ENCODE measurements around the gene MTCL1.

MTCL1 gene

DNA sequence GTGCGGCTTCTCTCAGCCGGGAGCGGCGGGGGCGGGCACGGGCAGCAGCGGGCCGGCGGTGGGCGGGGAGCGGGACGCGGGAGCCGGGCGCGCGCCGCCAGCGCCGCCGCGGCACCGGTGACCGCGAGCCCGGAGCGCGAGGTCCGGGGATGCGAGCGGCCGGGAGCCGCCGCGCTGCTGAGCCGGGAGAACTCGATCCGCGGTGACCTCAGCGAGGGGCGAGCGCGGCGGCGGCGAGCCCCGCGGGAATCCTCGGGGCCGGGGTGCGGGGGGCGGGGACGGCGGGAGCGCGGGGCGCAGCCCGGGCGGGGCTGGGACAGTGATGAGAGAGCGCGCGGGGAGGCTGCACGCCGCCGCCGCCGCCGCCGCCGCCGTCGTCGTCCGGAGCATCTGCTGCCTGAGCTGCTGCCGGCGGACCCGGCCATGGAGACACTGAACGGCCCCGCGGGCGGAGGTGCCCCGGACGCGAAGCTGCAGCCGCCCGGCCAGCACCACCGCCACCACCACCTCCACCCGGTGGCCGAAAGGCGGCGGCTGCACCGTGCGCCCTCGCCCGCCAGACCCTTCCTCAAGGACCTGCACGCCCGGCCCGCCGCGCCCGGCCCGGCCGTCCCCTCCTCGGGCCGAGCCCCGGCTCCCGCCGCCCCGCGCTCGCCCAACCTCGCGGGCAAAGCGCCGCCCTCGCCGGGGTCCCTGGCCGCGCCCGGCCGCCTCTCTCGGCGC is at the start of gene MTCL1:
TSS of gene MTCL1 (plus strand) at position 319 of the 723 bp plus-strand sequence. CDS start at position 424, 105 bp downstream.
- ATAC-seq (peak; percentile 23), DNase-seq (peak; percentile 30)
- no peaks in the 10 kb centered on the region for H3K9me3 Mint-ChIP-seq
- peak within 1 kb of the TSS; percentile 54 for H3K27ac Mint-ChIP-seq
- peaks cover 16% of the 10 kb centered on the region for H3K4me1 Mint-ChIP-seq
- peak within 1 kb of the TSS; percentile 80 for H3K4me3 Mint-ChIP-seq
- peaks cover 54% of the 10 kb centered on the region for H3K27me3 Mint-ChIP-seq
- no peaks in the 10 kb centered on the region for H3K36me3 Mint-ChIP-seq (ENCODE audit: low read depth)

DNA sequence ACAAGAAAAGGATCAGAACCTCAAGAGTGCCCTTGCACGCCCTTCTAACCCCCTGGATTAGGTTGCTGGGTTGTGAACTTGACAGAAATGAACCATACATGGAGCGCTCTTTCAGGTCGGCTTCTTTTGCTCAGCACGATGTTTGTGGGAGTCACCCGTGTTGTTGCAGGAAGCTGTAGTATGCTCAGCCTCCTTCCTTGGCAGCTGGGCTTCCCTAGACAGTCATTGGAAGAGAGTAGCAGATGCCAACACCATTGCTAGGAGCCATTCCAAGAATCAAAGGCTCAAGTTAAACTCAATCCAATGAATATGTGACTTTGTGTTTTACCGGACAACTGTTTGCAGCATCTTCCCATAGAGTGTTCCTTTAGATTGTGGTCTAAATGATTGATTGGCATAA is 49.1 kb upstream of the MTCL1 start:
- Mint-ChIP-seq H3K27ac (no peak overlapping the region), H3K36me3 (ENCODE audit: low read depth) (no peaks in the 10 kb centered on the region), H3K9me3 (no peaks in the 10 kb centered on the region), H3K4me1 (peaks cover 1% of the 10 kb centered on the region), H3K4me3 (no peak overlapping the region), H3K27me3 (peaks cover 19% of the 10 kb centered on the region)
- no peak for DNase-seq
- no peak for ATAC-seq

DNA sequence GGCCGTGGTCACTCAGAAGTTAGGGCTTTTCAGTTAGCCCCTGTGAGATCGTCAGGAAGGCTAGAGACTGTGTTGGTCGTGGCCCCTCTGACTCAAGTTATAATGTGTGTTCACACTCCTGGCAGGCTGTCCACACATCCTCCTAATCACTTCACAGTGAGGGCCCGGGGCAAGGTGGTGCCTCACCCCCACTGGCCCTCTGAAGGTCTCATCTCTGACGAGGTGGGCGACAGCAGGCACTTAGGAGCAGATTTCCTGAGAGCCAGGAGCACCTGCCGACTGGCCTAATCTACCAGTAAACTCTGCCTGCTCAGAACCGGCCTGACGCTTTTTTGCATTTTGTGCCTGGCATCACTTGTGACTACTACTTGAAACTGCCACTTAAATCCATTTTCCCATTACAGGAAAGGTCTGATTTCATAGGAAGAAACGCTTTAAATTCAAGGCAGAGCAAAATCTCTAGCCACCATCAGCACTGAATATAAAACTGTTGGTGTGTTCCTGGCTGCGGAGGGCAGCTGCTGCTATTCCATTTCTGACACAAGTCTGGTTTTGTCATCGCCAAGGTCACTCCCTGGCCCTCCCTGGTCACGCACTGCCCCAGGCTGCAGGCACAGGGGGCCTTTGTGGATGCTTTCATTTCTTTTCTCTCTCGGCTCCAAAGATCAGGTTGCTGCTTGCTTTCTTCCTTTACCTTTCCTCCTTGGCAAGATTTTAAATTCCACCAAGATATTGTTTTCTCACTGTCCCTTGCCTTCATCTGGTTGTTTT is 48.1 kb upstream of the MTCL1 start:
- H3K27me3 Mint-ChIP-seq = peaks cover 13% of the 10 kb centered on the region
- H3K27ac Mint-ChIP-seq = no peak overlapping the region
- no peak overlapping the region for H3K4me3 Mint-ChIP-seq
- H3K4me1 Mint-ChIP-seq = peaks cover 1% of the 10 kb centered on the region
- H3K36me3 Mint-ChIP-seq (ENCODE audit: low read depth) = no peaks in the 10 kb centered on the region
- ATAC-seq (no peak), DNase-seq (no peak)
- H3K9me3 Mint-ChIP-seq = no peaks in the 10 kb centered on the region

DNA sequence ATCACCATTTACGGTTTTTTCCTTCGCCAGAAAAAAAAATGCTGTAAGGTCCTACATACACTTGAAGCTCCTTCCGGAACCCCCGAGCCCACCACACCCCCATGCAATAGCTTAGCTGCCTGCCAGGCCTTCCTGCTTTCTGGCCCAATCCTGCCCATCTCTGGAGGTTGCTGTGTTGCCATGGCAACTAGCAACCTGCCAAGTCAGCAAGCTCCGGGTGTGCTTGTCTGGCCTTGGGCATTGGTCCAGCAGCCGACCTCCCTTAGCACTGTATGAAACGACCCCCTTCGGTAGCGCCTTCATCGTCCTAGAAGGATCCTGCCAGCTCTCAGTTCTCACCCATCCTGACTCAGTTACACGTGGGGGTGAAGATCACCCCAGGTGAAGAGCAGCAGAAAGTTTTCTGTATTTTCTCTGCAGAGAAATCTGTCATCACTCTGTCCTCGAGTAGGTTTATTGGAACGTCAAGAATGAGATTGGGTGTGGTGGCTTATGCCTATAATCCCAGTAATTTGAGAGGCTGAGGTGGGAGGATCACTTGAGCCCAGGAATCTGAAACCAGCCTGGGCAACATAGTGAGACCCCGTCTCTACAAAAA is 47.4 kb upstream of the MTCL1 start:
- Mint-ChIP-seq H3K4me3 (no peak overlapping the region), H3K9me3 (no peaks in the 10 kb centered on the region), H3K36me3 (ENCODE audit: low read depth) (no peaks in the 10 kb centered on the region), H3K27me3 (peaks cover 13% of the 10 kb centered on the region), H3K27ac (no peak overlapping the region), H3K4me1 (peaks cover 1% of the 10 kb centered on the region)
- no peak for DNase-seq
- ATAC-seq = no peak

DNA sequence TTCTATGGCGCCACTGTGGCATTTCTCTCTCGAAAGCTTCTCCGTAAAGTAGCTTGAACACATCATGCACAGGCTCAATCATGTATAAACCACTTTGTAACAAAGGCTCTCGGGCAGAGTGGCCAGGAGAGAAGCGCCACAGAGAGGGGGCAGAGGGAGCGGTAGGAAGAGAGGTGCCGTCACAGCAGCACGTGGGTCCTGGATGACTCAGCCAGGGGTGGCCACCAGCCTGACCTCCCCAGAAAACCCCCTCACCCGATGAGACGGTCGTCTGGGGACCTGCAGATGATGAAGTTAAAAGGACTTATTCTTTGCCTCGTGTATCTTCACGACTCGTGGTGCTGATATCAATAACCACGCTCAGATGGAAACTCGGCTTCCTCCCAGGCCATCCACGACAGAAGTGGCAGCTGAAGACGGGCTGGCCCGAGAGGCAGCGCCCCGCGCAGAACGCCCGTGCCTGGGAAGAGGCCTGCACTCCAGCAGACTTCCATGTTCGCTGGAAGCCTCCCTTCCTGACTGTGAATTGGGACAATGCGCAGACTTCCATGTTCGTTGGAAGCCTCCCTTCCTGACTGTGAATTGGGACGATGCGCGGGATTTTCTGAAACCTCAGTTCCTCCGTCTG is 46.4 kb upstream of the MTCL1 start:
- DNase-seq (no peak), ATAC-seq (no peak)
- Mint-ChIP-seq H3K9me3 (no peaks in the 10 kb centered on the region), H3K27me3 (peaks cover 8% of the 10 kb centered on the region), H3K4me3 (no peak overlapping the region), H3K27ac (no peak overlapping the region), H3K36me3 (ENCODE audit: low read depth) (no peaks in the 10 kb centered on the region), H3K4me1 (peaks cover 1% of the 10 kb centered on the region)

DNA sequence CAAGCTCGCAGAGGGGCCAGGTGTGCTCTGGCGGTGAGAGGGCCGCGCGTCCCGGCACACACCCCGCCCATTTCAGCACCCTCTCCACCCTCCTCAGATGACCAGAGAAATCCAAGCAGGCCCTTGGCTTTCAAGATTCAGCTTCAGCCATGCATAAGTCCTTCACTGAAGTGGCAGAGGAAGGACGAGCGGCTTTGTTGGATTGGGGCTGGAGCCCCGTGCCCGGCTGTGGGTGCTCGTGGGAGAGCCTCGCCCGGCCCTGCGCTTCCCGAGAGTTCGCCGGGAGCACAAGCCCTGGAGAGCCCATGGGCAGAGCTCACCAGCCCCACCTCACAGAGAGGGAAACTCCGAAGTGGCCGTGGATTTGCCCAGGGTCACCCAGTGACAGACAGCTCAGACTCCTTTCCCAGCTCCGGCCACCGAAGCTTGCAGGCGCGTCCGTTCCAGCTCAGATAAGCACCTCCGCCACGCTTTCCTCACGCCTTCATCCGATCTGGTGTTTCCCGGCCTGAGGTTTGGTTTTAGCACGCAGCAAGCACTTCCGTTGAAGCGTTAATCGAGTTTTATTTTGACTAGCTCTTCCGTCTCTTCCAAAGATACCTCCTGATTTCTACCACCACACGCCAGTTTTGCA is 45.6 kb upstream of the MTCL1 start:
- Mint-ChIP-seq H3K9me3 (no peaks in the 10 kb centered on the region), H3K4me1 (peaks cover 1% of the 10 kb centered on the region), H3K36me3 (ENCODE audit: low read depth) (no peaks in the 10 kb centered on the region), H3K27me3 (peaks cover 5% of the 10 kb centered on the region), H3K27ac (no peak overlapping the region), H3K4me3 (no peak overlapping the region)
- DNase-seq (no peak), ATAC-seq (no peak)

DNA sequence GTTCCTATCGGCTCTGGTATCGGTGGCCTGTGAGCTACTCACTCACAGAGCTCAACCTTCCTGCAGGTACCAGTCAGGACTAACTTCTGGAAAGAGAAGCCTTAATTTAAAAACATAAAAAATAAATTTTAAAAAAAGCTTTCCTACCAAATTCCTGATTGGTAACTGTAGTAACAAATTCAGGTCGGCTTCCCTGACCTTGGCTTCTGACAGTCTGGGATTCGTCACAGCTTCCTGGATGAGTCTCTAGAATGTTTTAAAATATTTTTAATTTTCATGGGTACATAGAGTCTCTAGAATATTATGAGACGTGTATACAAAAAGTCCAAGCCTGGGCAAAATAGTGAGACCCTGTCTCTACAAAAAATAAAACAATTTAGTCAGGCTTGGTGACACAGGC is 45.0 kb upstream of the MTCL1 start:
- Mint-ChIP-seq H3K4me1 (peaks cover 3% of the 10 kb centered on the region), H3K27ac (no peak overlapping the region), H3K9me3 (no peaks in the 10 kb centered on the region), H3K36me3 (ENCODE audit: low read depth) (no peaks in the 10 kb centered on the region), H3K4me3 (no peak overlapping the region), H3K27me3 (peaks cover 5% of the 10 kb centered on the region)
- ATAC-seq (no peak), DNase-seq (no peak)

DNA sequence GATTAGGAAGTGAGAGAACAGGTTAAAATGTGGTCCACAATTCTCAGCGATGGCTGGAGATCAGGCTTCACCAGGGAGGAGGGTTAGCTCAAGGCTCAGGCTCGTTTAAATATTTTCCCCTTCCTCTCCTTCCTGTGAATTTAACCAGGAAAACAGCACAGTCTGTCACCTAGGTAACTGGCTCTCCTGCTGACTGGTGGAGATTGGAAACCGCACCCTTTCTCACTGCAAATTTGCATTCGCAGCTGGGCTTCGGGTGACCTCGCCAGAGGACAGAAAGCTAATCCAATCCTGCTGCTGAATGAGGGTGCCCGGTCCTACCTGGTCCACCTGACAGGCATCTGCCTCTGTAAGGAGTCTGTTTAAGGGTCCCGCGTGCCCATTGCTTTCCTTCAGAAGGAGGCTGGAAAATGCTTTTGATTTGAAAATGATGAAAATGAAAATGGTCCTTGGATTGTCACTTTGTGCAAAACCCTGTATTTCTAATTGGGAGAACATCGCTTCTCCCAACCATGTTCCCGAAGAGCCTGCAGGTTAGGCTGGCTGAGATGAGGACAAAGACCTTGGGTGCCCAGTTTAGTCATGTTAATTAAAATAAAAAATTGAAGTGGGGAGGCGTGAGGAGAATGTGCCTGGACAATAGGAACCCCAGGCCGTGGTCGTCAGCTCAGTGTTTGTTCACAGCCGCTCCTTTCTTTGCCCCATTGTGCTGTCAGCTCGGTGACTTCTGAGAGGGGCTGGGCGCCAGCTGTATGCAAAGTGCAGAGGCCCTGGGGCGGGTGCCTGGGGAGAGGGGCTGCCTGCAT is 43.4 kb upstream of the MTCL1 start:
- no peak for ATAC-seq
- no peaks in the 10 kb centered on the region for H3K9me3 Mint-ChIP-seq
- H3K27ac Mint-ChIP-seq = no peak overlapping the region
- no peaks in the 10 kb centered on the region for H3K36me3 Mint-ChIP-seq (ENCODE audit: low read depth)
- H3K4me1 Mint-ChIP-seq = peaks cover 3% of the 10 kb centered on the region
- DNase-seq = no peak
- peaks cover 5% of the 10 kb centered on the region for H3K27me3 Mint-ChIP-seq
- no peak overlapping the region for H3K4me3 Mint-ChIP-seq

DNA sequence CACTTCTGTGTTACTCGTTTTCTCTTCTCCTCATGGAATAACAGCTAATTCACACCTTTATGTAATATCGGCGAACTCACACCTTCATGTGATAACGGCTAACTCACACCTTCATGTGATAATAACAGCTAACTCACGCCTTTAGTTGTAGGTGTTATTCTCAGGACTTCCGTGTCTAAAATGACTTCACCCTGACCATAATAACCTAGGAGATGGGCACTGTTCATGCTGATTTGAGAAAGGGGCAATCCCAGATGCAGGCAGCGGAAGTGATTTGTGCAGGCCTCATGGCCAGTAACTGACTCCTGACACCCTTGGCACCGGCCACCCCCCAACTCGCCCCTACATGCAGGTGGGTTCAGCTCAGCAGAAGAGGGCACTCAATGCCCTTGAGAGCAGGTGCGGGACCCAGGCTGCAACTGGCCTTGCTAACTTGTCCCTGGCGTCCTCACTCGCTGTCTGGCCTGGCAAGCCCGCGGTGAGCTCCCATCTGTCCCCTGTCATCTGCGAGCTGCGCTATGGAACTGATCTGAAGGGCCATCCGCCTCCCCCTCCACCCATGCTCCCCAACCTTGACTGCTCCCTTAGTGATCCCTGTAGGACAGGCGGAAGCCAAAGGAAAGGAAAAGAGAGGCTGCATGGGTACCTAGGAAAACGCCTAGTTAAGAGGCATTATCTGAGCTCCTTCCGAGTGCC is 42.6 kb upstream of the MTCL1 start:
- Mint-ChIP-seq H3K9me3 (no peaks in the 10 kb centered on the region), H3K36me3 (ENCODE audit: low read depth) (no peaks in the 10 kb centered on the region), H3K4me1 (peaks cover 3% of the 10 kb centered on the region), H3K27ac (no peak overlapping the region), H3K4me3 (no peak overlapping the region), H3K27me3 (peaks cover 5% of the 10 kb centered on the region)
- no peak for ATAC-seq
- no peak for DNase-seq

DNA sequence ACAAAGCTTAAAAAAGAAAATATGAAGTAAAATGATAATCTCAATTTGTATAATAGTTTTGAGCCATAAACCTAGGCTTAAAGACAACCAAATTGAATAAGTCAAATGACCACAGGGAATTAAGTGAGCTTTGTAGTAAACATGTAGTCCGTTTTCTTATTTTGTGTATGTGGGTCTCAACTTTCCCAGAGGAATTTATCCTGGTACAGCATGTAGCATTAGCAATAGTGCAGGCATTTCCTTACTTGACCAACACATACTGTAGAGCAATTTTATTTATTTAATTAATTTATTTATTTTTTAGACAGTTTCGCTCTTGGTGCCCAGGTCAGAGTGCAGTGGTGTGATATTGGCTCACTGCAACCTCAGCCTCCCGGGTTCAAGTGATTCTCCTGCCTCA is 37.5 kb upstream of the MTCL1 start:
- H3K27ac Mint-ChIP-seq = no peak overlapping the region
- no peaks in the 10 kb centered on the region for H3K27me3 Mint-ChIP-seq

DNA sequence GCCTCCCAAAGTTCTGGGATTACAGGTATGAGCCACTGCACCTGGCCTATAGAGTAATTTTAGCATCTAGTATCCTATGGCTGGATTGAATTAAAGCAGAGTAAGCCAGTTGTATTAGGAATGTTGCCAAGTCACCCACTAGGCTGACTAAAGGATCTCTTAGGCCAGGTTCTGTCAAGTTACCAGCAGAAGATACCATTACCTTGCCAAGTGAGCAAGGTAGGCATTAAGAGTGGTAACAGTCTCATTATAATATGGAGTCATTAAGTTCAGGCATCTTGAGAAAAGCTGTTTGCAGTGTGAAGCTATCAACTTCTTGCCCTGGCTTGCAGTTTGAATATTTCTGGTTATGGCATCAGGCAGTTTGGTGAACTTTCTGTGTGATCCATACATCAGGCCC is 37.0 kb upstream of the MTCL1 start:
- no peak overlapping the region for H3K4me3 Mint-ChIP-seq

More for the DNA sequence above, 37.5 kb upstream of the MTCL1 start:
- no peaks in the 10 kb centered on the region for H3K36me3 Mint-ChIP-seq (ENCODE audit: low read depth)
- no peaks in the 10 kb centered on the region for H3K9me3 Mint-ChIP-seq
- no peak overlapping the region for H3K4me3 Mint-ChIP-seq
- DNase-seq (no peak), ATAC-seq (no peak)
- peaks cover 2% of the 10 kb centered on the region for H3K4me1 Mint-ChIP-seq

DNA sequence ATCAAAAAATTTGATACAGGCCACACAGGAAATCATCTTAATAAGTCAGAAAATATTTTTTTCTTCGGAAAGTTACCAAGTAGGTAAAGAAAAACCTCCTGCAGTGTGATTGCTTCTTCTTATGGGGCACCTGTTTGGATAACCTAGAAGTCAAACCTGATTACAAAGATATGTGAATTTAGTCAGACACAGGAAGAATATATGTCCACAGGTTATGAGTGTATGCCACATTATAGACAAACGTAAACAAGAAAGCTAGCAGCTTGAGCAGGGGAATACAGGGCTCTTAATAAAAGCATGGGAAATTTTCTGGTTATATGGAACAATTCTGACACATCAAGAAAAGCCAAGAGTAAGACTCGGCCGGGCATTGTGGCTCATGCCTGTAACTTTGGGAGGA is 35.8 kb upstream of the MTCL1 start:
- Mint-ChIP-seq H3K9me3 (no peaks in the 10 kb centered on the region), H3K4me1 (peaks cover 2% of the 10 kb centered on the region), H3K27ac (no peak overlapping the region), H3K27me3 (no peaks in the 10 kb centered on the region), H3K4me3 (no peak overlapping the region), H3K36me3 (ENCODE audit: low read depth) (no peaks in the 10 kb centered on the region)
- ATAC-seq (no peak), DNase-seq (no peak)

More for the DNA sequence above, 37.0 kb upstream of the MTCL1 start:
- Mint-ChIP-seq H3K27ac (no peak overlapping the region), H3K4me1 (peaks cover 2% of the 10 kb centered on the region), H3K36me3 (ENCODE audit: low read depth) (no peaks in the 10 kb centered on the region), H3K9me3 (no peaks in the 10 kb centered on the region), H3K27me3 (no peaks in the 10 kb centered on the region)
- ATAC-seq (no peak), DNase-seq (no peak)

Measured in activated naive CD8-positive, alpha-beta T cell treated with anti-CD3 and anti-CD28 coated beads, Interleukin-2, amount 50 U/mL, for 24 hours (primary cell).